Measurements from ENCODE around the gene STK32C. TPM values are rescaled to one million over a fixed set of nuclear protein-coding genes. Genes with fewer than 3 reads are reported as not detected.
A peak's percentile ranks its signal among the peaks of the same experiment; 100 is the strongest.
"Not testable (repeated sequence)": the region's sequence is repeated elsewhere in the genome, so short reads cannot be mapped to it uniquely, and the experiment has no call there.

The STK32C gene
- 12.5 and 15.1 TPM in 2 replicates for total RNA-seq

- peak; percentile 57 for DNase-seq (ENCODE audit: low read depth, low spot score)
These were observed at the start of gene STK32C for GRCh38 chr10:132307823-132308586. Gene STK32C (minus strand): TSS chr10:132307950. CDS start chr10:132307833, 117 bp downstream.

- no peak for DNase-seq (ENCODE audit: low read depth, low spot score)
These were observed 49.0 kb upstream of the STK32C start for GRCh38 chr10:132356621-132357195.

DNA sequence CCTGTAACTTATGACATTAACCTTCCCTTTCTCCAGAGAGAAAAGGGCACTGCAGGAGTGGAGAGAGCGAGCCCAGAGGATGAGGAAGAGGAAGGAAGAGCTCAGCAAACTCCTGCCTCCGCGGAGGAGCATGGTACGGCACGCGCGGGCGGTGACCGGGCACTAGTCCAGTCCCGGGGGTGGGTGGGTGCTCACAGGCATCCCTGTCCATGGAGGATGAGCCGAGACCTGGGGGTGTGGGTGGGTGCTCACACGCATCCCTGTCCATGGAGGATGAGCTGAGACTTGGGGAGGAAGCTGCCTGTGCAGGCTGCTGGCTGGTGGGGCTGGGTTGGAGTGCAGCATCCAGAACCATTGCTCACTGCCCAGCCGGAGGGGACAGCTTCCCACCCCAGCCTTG lies 48.0 kb upstream of the STK32C start:
- DNase-seq (ENCODE audit: low read depth, low spot score), result no peak

- DNase-seq (ENCODE audit: low read depth, low spot score), result no peak
These were observed 47.5 kb upstream of the STK32C start for GRCh38 chr10:132355297-132355696.

- DNase-seq (ENCODE audit: low read depth, low spot score), result no peak
These were observed 46.8 kb upstream of the STK32C start for GRCh38 chr10:132354356-132355094.

DNA sequence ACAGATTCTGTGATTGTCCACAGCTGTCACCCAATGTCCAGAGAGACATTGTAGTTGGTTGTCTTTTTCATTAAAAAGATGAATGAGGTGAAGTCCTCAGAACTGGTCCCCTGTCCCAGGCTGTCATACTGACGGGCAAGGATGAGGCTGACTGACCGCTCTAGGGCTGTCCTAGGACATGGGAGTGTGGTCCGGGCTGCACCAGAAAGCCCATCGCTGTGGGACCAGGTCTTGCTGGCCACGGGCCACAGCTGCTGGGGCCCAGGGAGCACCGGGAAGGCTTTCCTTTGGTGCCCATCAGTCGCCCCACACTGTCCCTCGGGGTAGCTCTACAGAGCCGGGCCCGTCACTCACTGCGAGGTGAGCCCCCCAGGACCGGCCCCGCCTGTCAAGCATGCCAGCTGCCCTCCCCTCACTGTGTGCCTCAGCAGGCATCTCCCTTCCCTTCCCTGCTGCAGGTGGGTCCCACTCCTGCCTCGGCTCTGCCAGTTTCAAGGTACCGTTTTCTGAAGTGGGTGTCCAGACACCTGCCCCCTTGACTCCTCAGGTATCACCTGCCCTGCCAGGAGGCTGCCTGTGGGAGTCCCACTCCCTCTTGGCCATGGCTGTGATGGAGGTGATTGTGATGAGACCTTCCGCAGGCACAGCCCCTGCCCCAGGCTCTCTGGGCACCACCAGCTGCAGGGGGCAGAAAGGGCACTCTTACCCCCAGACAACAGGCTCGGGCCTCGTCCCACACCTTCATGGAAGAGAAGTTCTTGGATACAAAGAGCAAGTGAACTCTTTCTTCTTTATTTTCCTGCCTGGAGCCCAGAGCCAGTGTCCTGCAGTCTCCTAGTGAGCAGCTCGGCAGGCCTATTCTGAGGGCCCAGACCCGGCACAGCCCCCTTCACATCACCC lies 46.0 kb upstream of the STK32C start:
- DNase-seq (ENCODE audit: low read depth, low spot score), result no peak

DNA sequence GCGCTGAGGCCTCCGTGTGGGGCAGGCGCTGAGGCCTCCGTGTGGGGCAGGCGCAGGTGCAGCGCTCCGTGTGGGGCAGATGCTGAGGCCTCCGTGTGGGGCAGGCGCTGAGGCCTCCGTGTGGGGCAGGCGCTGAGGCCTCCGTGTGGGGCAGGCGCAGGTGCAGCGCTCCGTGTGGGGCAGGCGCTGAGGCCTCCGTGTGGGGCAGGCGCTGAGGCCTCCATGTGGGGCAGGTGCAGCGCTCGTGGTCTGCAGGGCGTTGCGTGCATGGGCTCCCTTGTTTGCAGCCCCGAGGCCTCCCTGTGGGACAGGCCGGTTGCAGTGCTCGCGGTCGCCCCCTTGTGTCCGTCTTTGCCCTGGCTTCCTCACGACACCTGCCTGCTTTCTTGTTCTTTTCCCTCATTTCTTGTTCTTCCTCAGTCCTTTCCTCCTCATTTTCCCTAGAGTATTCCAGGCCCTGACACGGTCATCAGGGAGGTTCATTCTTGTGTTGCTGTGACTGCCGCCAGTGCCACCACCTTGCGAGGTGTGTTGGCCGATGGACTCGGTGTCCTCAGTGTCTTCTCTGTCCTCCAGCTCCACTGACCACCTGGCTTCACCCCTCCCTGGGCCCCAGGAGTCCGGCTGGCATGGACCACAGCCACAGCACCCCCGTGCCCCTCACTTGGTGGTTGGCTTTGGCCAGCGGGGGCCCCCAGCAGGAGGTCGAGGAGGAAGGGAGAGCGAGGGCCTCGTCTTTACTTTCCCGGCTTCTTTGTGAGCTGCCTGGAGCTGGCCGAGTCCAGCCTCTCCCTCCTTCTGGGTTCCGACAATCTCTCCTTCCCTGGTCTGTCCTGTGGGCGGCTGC lies 44.9 kb upstream of the STK32C start:
- DNase-seq (ENCODE audit: low read depth, low spot score), result not testable (repeated sequence)

DNA sequence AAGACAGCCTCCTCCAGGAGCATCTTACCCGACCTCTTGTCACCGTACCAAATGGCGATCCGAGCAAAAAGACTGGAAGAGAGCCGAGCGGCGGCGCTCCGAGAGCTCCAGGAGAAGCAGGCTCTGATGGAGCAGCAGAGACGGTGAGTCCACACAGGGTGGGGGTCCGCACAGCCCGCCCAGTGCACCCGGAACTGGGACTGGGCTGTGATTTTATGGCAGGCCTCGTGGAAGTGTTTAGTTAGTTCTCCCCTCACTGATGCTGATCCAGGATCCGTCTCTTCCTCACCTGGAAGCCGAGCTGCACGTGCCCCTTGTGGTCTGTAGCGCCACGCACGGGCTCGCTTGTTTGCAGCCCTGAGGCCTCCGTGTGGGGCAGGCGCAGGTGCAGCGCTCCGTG lies 43.9 kb upstream of the STK32C start:
- DNase-seq (ENCODE audit: low read depth, low spot score), result no peak

GRCh38 chr10:132350946-132351345 lies 43.2 kb upstream of the STK32C start:
- DNase-seq (ENCODE audit: low read depth, low spot score), result no peak

DNA sequence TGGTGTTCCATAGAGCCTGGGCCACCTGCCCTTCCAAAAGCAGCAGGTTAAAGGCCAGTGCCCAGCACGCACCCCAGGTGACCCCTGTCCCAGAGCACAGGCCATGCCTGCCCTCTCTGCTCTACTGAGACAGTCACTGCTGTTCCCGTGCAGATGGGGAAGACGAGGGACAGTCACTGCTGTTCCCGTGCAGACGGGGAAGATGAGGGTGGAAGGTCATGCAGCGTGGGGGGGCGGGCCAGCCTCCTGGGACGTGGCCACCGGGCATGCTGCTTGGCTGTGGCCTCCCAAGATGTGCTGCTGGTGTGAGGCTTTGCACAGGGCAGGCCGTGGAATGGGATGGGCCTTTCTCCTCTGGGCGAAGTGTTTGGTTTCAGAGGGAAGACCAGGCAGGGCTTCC lies 42.6 kb upstream of the STK32C start:
- no peak for DNase-seq (ENCODE audit: low read depth, low spot score)

GRCh38 chr10:132349766-132350165 lies 42.0 kb upstream of the STK32C start:
- DNase-seq (ENCODE audit: low read depth, low spot score), result no peak

DNA sequence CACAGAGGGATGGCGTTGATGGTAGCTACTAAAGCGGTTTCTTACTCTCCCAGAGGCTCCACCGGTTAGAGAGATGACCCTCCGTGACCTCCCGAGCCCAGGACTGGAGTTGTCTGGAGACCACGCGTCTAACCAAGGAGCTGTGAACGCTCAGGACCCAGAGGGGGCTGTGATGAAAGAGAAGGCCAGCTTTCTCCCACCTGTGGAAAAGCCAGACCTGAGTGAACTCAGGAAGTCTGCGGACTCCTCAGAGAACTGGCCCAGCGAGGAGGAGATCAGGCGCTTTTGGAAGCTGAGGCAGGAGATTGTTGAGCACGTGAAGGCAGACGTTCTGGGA lies 40.1 kb upstream of the STK32C start:
- DNase-seq (ENCODE audit: low read depth, low spot score), result no peak

- DNase-seq (ENCODE audit: low read depth, low spot score), result no peak
These were observed 39.6 kb upstream of the STK32C start for GRCh38 chr10:132347211-132347930.

GRCh38 chr10:132346806-132347205 lies 39.1 kb upstream of the STK32C start:
- no peak for DNase-seq (ENCODE audit: low read depth, low spot score)

GRCh38 chr10:132345345-132345744 lies 37.6 kb upstream of the STK32C start:
- no peak for DNase-seq (ENCODE audit: low read depth, low spot score)

- no peak for DNase-seq (ENCODE audit: low read depth, low spot score)
These were observed 36.6 kb upstream of the STK32C start for GRCh38 chr10:132344386-132344785.

DNA sequence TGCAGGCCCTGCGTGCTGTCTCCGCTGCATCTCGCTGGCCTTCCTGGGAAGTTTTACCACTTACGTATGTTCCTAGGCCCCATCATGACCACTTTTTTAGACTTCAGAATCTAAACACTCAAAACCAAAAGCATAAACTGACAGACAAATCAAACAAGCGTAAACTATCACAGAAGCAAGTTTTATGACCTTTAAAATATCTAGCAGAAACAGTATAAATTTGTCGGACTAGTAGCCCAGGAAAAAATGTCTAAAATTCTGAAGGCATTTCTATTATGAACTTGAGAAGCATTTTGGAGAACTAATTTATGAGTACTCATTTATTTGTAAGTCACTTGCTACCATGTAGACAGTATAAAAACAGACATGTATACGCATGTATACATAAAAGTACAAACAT lies 34.8 kb upstream of the STK32C start:
- DNase-seq (ENCODE audit: low read depth, low spot score), result no peak

DNA sequence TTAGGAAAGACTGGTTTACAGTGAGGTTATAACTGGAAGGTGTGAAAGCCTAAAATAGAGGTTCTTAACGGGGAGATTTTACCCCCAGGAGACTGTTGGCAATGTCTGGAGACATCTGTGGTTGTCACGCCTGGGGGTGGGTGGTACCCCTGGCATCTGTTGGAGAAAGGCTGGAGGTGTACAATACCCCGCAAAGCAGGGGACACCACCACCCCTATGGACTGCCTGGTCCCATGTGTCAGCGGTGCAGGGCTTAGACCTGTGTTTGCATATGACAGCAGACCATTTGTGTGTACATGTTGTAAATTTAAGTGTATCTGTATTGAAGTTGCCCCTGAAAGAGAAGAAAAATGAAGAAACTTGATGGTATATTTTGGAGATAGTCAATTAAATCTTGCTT lies 34.0 kb upstream of the STK32C start:
- no peak for DNase-seq (ENCODE audit: low read depth, low spot score)

DNA sequence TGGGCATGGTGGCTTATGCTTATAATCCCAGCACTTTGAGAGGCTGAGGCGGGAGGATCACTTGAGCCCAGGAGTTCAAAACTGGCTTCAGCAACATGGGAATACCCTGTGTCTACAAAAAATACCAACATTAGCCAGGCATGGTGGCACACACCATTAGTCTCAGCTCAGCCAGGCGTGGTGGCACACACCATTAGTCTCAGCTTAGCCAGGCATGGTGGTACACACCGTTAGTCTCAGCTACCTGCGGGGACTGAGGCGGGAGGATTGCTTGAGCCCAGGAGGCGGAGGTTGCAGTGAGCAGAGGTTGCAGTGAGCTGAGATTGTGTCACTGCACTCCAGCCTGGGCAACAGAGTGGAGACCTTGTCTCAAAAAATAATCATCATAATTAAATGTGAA lies 33.3 kb upstream of the STK32C start:
- DNase-seq (ENCODE audit: low read depth, low spot score), result no peak

DNA sequence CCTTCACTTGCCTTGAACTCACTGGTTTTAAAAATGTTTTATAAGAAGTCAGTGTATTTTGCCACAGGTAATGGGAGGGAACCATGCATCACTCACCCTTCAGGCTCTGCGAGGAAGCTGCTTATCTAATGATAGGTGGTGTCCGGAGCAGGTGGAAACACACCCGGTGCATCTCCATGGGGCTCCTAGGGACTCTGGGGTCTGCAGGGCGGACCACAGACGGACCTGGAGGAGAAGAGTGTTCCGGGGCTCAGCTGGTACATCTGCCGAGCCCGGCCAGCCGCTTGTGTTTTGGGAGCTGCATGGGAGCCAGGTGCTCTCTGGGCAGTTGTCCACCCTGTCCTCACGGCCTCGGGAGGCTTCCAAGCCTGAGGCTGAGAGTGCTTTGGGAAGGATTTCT lies 31.5 kb upstream of the STK32C start:
- no peak for DNase-seq (ENCODE audit: low read depth, low spot score)

All from pulmonary artery endothelial cell (primary cell).